ENCODE results near the gene PTTG1. TPM values are rescaled to one million over a fixed set of nuclear protein-coding genes. Genes with fewer than 3 reads are reported as not detected.

The PTTG1 gene
- 17.2 TPM for total RNA-seq

DNA sequence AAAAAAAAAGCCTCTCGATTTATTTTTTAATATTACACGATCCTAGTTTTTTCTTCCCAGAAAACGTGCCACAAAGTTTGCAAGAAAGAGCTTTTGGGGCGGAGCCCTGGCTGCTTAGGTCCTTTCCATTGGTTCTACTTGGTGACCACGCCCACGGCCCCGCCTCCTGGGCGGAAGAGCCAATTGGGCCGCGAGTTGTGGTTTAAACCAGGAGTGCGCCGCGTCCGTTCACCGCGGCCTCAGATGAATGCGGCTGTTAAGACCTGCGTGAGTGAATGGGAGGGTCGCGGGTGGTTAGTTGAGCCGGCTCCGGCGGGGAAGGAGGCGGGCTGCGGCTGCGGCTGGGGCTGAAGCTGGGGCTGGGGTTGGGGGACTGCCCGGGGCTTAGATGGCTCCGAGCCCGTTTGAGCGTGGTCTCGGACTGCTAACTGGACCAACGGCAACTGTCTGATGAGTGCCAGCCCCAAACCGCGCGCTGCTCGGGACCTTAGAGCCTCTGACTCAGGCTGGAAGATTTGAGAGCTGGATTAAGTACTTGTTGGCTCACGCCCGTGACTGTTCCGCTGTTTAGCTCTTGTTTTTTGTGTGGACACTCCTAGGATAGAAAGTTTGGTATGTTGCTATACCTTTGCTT lies at the start of gene PTTG1:
TSS of gene PTTG1 (plus strand) at position 231 of the 634 bp plus-strand sequence. CDS start 458 bp downstream, outside the sequence.
- peak within 1 kb of the TSS; percentile 64 to 69 (median 66) for H3K9ac ChIP-seq (ENCODE audit: low read depth in 1 of 3, low read length in 3 of 3)
- no peaks in the 10 kb centered on the region for H3K9me3 ChIP-seq (ENCODE audit: control insufficient read depth in 3 of 3, low read length in 3 of 3)
- H3K27me3 ChIP-seq (ENCODE audit: control insufficient read depth in 3 of 3, insufficient read depth in 3 of 3, low read length in 3 of 3) = no peaks in the 10 kb centered on the region
- peaks cover 9 to 15% (median 13%) of the 10 kb centered on the region in 3 donors for H3K4me1 ChIP-seq (ENCODE audit: control insufficient read depth in 3 of 3, insufficient read depth in 3 of 3, low read length in 3 of 3)
- peak within 1 kb of the TSS; percentile 43 for H3K27ac ChIP-seq (ENCODE audit: low read depth, low read length)
- no peaks in the 10 kb centered on the region for H3K36me3 ChIP-seq (ENCODE audit: control insufficient read depth in 3 of 3, insufficient read depth in 3 of 3, low read length in 3 of 3)
- H3K4me3 ChIP-seq (ENCODE audit: low read length in 3 of 3) = peak within 1 kb of the TSS; percentile 73 to 81 (median 76)

- H3K27ac ChIP-seq (ENCODE audit: low read depth, low read length) = no peak overlapping the region
- H3K9me3 ChIP-seq (ENCODE audit: control insufficient read depth in 3 of 3, low read length in 3 of 3) = no peaks in the 10 kb centered on the region
- peaks cover 0 to 6% (median 3%) of the 10 kb centered on the region in 3 donors for H3K27me3 ChIP-seq (ENCODE audit: control insufficient read depth in 3 of 3, insufficient read depth in 3 of 3, low read length in 3 of 3)
- H3K9ac ChIP-seq (ENCODE audit: low read depth in 1 of 3, low read length in 3 of 3) = no peak overlapping the region
- peaks cover 2 to 9% (median 6%) of the 10 kb centered on the region in 3 donors for H3K4me1 ChIP-seq (ENCODE audit: control insufficient read depth in 3 of 3, insufficient read depth in 3 of 3, low read length in 3 of 3)
- no peak overlapping the region for H3K4me3 ChIP-seq (ENCODE audit: low read length in 3 of 3)
- no peaks in the 10 kb centered on the region for H3K36me3 ChIP-seq (ENCODE audit: control insufficient read depth in 3 of 3, insufficient read depth in 3 of 3, low read length in 3 of 3)
Measured at GRCh38 chr5:160375166-160375565, 46.5 kb upstream of the PTTG1 start.

DNA sequence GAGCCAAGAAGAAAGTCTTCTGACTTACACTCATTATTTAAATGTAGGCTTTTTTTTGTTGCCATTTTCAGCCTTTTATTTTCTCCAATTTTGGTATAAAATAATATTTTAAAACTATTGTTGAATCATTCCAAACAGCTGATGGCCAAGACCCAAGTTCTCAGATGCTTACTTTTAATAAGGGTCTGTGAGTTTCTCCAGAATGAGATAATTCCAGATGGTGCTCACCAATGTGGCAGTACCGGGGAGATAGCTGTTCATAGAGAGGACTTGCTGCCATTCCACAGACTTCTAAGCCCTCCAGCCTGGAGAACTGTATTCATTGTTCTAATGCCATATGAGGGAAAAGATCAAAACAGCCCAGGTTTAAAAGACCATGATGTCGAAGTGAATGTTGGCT lies 46.0 kb upstream of the PTTG1 start:
- H3K4me1 ChIP-seq (ENCODE audit: control insufficient read depth in 3 of 3, insufficient read depth in 3 of 3, low read length in 3 of 3) = peaks cover under 1 to 6% (median 2%) of the 10 kb centered on the region in 3 donors
- no peak overlapping the region for H3K9ac ChIP-seq (ENCODE audit: low read depth in 1 of 3, low read length in 3 of 3)
- H3K4me3 ChIP-seq (ENCODE audit: low read length in 3 of 3) = no peak overlapping the region
- no peaks in the 10 kb centered on the region for H3K9me3 ChIP-seq (ENCODE audit: control insufficient read depth in 3 of 3, low read length in 3 of 3)
- H3K27ac ChIP-seq (ENCODE audit: low read depth, low read length) = no peak overlapping the region
- peaks cover 0 to 6% (median 3%) of the 10 kb centered on the region in 3 donors for H3K27me3 ChIP-seq (ENCODE audit: control insufficient read depth in 3 of 3, insufficient read depth in 3 of 3, low read length in 3 of 3)
- no peaks in the 10 kb centered on the region for H3K36me3 ChIP-seq (ENCODE audit: control insufficient read depth in 3 of 3, insufficient read depth in 3 of 3, low read length in 3 of 3)

GRCh38 chr5:160376416-160376815 lies 45.2 kb upstream of the PTTG1 start:
- Histone ChIP-seq H3K4me3 (ENCODE audit: low read length in 3 of 3) (no peak overlapping the region), H3K4me1 (ENCODE audit: control insufficient read depth in 3 of 3, insufficient read depth in 3 of 3, low read length in 3 of 3) (peaks cover 0 to 3% (median 0%) of the 10 kb centered on the region in 3 donors), H3K36me3 (ENCODE audit: control insufficient read depth in 3 of 3, insufficient read depth in 3 of 3, low read length in 3 of 3) (no peaks in the 10 kb centered on the region), H3K9ac (ENCODE audit: low read depth in 1 of 3, low read length in 3 of 3) (no peak overlapping the region), H3K9me3 (ENCODE audit: control insufficient read depth in 3 of 3, low read length in 3 of 3) (no peaks in the 10 kb centered on the region), H3K27me3 (ENCODE audit: control insufficient read depth in 3 of 3, insufficient read depth in 3 of 3, low read length in 3 of 3) (peaks cover 0 to 6% (median 3%) of the 10 kb centered on the region in 3 donors), H3K27ac (ENCODE audit: low read depth, low read length) (no peak overlapping the region)

- Histone ChIP-seq H3K27ac (ENCODE audit: low read depth, low read length) (no peak overlapping the region), H3K4me3 (ENCODE audit: low read length in 3 of 3) (no peak overlapping the region), H3K36me3 (ENCODE audit: control insufficient read depth in 3 of 3, insufficient read depth in 3 of 3, low read length in 3 of 3) (no peaks in the 10 kb centered on the region), H3K4me1 (ENCODE audit: control insufficient read depth in 3 of 3, insufficient read depth in 3 of 3, low read length in 3 of 3) (peaks cover 0 to 5% (median 0%) of the 10 kb centered on the region in 3 donors), H3K9me3 (ENCODE audit: control insufficient read depth in 3 of 3, low read length in 3 of 3) (no peaks in the 10 kb centered on the region), H3K27me3 (ENCODE audit: control insufficient read depth in 3 of 3, insufficient read depth in 3 of 3, low read length in 3 of 3) (peaks cover 0 to 6% (median 0%) of the 10 kb centered on the region in 3 donors), H3K9ac (ENCODE audit: low read depth in 1 of 3, low read length in 3 of 3) (no peak overlapping the region)
Measured at GRCh38 chr5:160377651-160378050, 44.0 kb upstream of the PTTG1 start.

- Histone ChIP-seq H3K27ac (ENCODE audit: low read depth, low read length) (no peak overlapping the region), H3K9ac (ENCODE audit: low read depth in 1 of 3, low read length in 3 of 3) (no peak overlapping the region), H3K36me3 (ENCODE audit: control insufficient read depth in 3 of 3, insufficient read depth in 3 of 3, low read length in 3 of 3) (no peaks in the 10 kb centered on the region), H3K27me3 (ENCODE audit: control insufficient read depth in 3 of 3, insufficient read depth in 3 of 3, low read length in 3 of 3) (peaks cover 0 to 6% (median 0%) of the 10 kb centered on the region in 3 donors), H3K4me3 (ENCODE audit: low read length in 3 of 3) (no peak overlapping the region), H3K9me3 (ENCODE audit: control insufficient read depth in 3 of 3, low read length in 3 of 3) (no peaks in the 10 kb centered on the region), H3K4me1 (ENCODE audit: control insufficient read depth in 3 of 3, insufficient read depth in 3 of 3, low read length in 3 of 3) (peaks cover 0 to 5% (median 0%) of the 10 kb centered on the region in 3 donors)
Measured at GRCh38 chr5:160378330-160378729, 43.3 kb upstream of the PTTG1 start.

DNA sequence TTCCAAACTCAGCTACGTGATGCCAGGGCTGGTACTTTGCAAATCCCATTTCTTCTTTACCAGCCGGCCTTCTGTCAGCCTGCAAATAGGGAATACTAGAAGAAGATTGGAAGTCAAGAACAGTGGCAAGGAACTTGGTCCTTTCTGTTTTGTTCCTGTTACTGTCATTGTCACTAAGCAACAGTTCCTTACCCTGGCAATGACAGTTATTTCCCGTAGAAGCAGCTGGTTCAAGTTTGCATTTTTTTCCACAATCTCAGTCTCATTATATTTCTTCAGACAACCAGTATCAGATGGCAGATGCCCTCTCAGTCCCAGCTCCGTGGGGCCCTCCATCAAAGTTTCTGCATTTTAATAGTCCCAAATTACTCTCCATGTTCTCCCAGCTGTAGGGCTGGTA lies 42.1 kb upstream of the PTTG1 start:
- no peaks in the 10 kb centered on the region for H3K9me3 ChIP-seq (ENCODE audit: control insufficient read depth in 3 of 3, low read length in 3 of 3)
- H3K4me1 ChIP-seq (ENCODE audit: control insufficient read depth in 3 of 3, insufficient read depth in 3 of 3, low read length in 3 of 3) = peaks cover 0 to 5% (median 0%) of the 10 kb centered on the region in 3 donors
- H3K27me3 ChIP-seq (ENCODE audit: control insufficient read depth in 3 of 3, insufficient read depth in 3 of 3, low read length in 3 of 3) = peaks cover 0 to 4% (median 0%) of the 10 kb centered on the region in 3 donors
- H3K36me3 ChIP-seq (ENCODE audit: control insufficient read depth in 3 of 3, insufficient read depth in 3 of 3, low read length in 3 of 3) = no peaks in the 10 kb centered on the region
- H3K9ac ChIP-seq (ENCODE audit: low read depth in 1 of 3, low read length in 3 of 3) = no peak overlapping the region
- H3K27ac ChIP-seq (ENCODE audit: low read depth, low read length) = no peak overlapping the region
- no peak overlapping the region for H3K4me3 ChIP-seq (ENCODE audit: low read length in 3 of 3)

GRCh38 chr5:160380041-160380440 lies 41.6 kb upstream of the PTTG1 start:
- H3K36me3 ChIP-seq (ENCODE audit: control insufficient read depth in 3 of 3, insufficient read depth in 3 of 3, low read length in 3 of 3) = no peaks in the 10 kb centered on the region
- no peak overlapping the region for H3K27ac ChIP-seq (ENCODE audit: low read depth, low read length)
- no peaks in the 10 kb centered on the region for H3K27me3 ChIP-seq (ENCODE audit: control insufficient read depth in 3 of 3, insufficient read depth in 3 of 3, low read length in 3 of 3)
- H3K4me3 ChIP-seq (ENCODE audit: low read length in 3 of 3) = no peak overlapping the region
- H3K9ac ChIP-seq (ENCODE audit: low read depth in 1 of 3, low read length in 3 of 3) = no peak overlapping the region
- peaks cover 0 to 5% (median 0%) of the 10 kb centered on the region in 3 donors for H3K4me1 ChIP-seq (ENCODE audit: control insufficient read depth in 3 of 3, insufficient read depth in 3 of 3, low read length in 3 of 3)
- peaks cover 0 to 2% (median 0%) of the 10 kb centered on the region in 3 donors for H3K9me3 ChIP-seq (ENCODE audit: control insufficient read depth in 3 of 3, low read length in 3 of 3)

DNA sequence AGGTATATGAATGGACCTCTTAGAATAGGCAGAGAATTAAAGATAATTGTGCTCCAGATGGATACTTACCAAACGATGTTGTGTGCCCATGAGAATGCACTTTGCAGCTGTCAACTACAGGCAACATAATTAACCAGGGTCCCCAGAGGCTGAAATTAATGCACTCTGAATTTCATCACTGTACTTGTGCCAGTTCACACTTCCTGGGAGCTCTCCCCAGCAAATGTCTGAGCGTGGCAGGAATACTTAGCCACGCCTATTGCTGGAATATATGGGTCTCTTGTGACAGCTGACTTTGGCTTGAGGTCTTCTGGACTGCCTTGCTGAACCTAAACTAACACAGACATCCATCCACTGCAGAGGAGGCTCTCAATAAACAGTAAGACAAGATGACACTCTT lies 39.3 kb upstream of the PTTG1 start:
- Histone ChIP-seq H3K4me1 (ENCODE audit: control insufficient read depth in 3 of 3, insufficient read depth in 3 of 3, low read length in 3 of 3) (peaks cover 0 to 5% (median 0%) of the 10 kb centered on the region in 3 donors), H3K27me3 (ENCODE audit: control insufficient read depth in 3 of 3, insufficient read depth in 3 of 3, low read length in 3 of 3) (no peaks in the 10 kb centered on the region), H3K27ac (ENCODE audit: low read depth, low read length) (no peak overlapping the region), H3K36me3 (ENCODE audit: control insufficient read depth in 3 of 3, insufficient read depth in 3 of 3, low read length in 3 of 3) (no peaks in the 10 kb centered on the region), H3K9ac (ENCODE audit: low read depth in 1 of 3, low read length in 3 of 3) (no peak overlapping the region), H3K9me3 (ENCODE audit: control insufficient read depth in 3 of 3, low read length in 3 of 3) (peaks cover 0 to 2% (median 0%) of the 10 kb centered on the region in 3 donors), H3K4me3 (ENCODE audit: low read length in 3 of 3) (no peak overlapping the region)

DNA sequence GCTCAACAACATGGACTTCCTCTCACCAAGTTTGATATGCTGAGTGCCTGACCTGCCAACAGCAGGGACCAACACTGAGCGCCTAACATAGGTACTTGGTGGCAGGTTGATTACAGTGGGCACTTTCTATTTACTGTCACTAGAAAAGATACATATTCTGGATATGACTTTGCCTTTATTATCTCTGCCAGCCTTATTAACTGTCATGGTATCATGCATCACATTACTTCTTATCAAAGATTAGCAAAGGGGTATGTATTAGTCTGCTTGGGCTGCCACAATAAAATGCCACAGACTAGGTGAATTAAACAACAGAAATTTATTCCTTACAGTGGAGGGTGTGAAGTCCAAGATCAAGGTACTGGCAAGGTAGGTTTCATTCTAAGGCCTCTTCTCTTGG lies 37.0 kb upstream of the PTTG1 start:
- Histone ChIP-seq H3K27ac (ENCODE audit: low read depth, low read length) (no peak overlapping the region), H3K4me1 (ENCODE audit: control insufficient read depth in 3 of 3, insufficient read depth in 3 of 3, low read length in 3 of 3) (peaks cover 0 to 3% (median 0%) of the 10 kb centered on the region in 3 donors), H3K9me3 (ENCODE audit: control insufficient read depth in 3 of 3, low read length in 3 of 3) (peaks cover 0 to 2% (median 0%) of the 10 kb centered on the region in 3 donors), H3K9ac (ENCODE audit: low read depth in 1 of 3, low read length in 3 of 3) (no peak overlapping the region), H3K36me3 (ENCODE audit: control insufficient read depth in 3 of 3, insufficient read depth in 3 of 3, low read length in 3 of 3) (no peaks in the 10 kb centered on the region), H3K27me3 (ENCODE audit: control insufficient read depth in 3 of 3, insufficient read depth in 3 of 3, low read length in 3 of 3) (no peaks in the 10 kb centered on the region), H3K4me3 (ENCODE audit: low read length in 3 of 3) (no peak overlapping the region)

All from skeletal muscle tissue (tissue), 4 donors.